Liver (tissue), 3 donors: ENCODE results near the gene TMEM245.

Experiments
- CTCF ChIP-seq: fragments of 150-350 bp; IDR thresholded peaks from 2 replicates; pipeline ENCODE4 v1.5.1; 2017; ENCODE audit warnings: improper control_type of control experiment, low read depth, low read length; ENCODE audit not compliant: missing input control
- HNF4G ChIP-seq: IDR thresholded peaks from 2 replicates; pipeline ENCODE4 v1.6.1; 2016; ENCODE audit warnings: antibody characterized with exemption
- MAX ChIP-seq: IDR thresholded peaks from 2 replicates; pipeline ENCODE4 v1.6.1; 2016; ENCODE audit warnings: antibody characterized with exemption
- RAD21 ChIP-seq, 2 donors: IDR thresholded peaks; 2 replicates each; pipeline ENCODE4 v1.6.1; 2016; ENCODE audit warnings: antibody characterized with exemption in 2 of 2, mild to moderate bottlenecking in 2 of 2
- REST ChIP-seq: IDR thresholded peaks from 2 replicates; pipeline ENCODE4 v1.6.1; 2016; ENCODE audit warnings: antibody characterized with exemption, mild to moderate bottlenecking
- SP1 ChIP-seq: IDR thresholded peaks from 2 replicates; pipeline ENCODE4 v1.6.1; 2018; ENCODE audit warnings: antibody characterized with exemption, mild to moderate bottlenecking
- TAF1 ChIP-seq: conservative IDR thresholded peaks from 2 replicates; pipeline ENCODE4 v1.6.1; 2016; ENCODE audit warnings: antibody characterized with exemption, mild to moderate bottlenecking
- YY1 ChIP-seq: IDR thresholded peaks from 2 replicates; pipeline ENCODE4 v1.6.1; 2016; ENCODE audit warnings: antibody characterized with exemption, mild to moderate bottlenecking
- donor health status: healthy.
- donor health status: healthy.

GRCh38 chr9:109101202-109101595 is 18.5 kb downstream of the TMEM245 start:
- TF ChIP-seq CTCF (no peak), YY1 (no peak), SP1 (no peak), REST (no peak), RAD21 (IDR thresholded peaks at IDR 0.05) (no peak), MAX (no peak), TAF1 (no peak), HNF4G (no peak)
